CD4-positive, alpha-beta T cell treated with Interleukin-15 for 4 hours (primary cell): ENCODE results near the gene MCM7.
A peak's percentile ranks its signal among the peaks of the same experiment; 100 is the strongest.

Experiments
- DNase-seq: peaks from one replicate; pipeline ENCODE4 v3.0.0-alpha.2; 2020; ENCODE audit warnings: low spot score

The MCM7 gene

GRCh38 chr7:100122568-100122967 lies 21.4 kb upstream of the MCM7 start:
- DNase-seq: no peak

- no peak for DNase-seq
Measured at GRCh38 chr7:100122067-100122466, 20.9 kb upstream of the MCM7 start.

DNA sequence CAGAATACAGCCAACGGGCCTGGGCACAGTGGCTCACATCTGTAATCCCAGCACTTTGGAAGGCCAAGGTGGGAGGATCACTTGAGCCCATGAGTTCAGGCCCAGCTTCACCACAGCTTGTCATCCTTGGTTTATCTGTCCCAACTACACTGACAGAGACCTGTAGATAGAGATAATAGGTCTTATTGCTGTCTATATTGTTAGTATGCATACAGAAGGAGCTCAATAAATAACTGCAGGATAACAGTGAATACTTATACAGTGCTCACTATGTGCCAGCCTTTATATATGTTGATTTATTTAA lies 19.5 kb upstream of the MCM7 start:
- no peak for DNase-seq

GRCh38 chr7:100119970-100120732 lies 19.0 kb upstream of the MCM7 start:
- DNase-seq: peak; percentile 79

DNA sequence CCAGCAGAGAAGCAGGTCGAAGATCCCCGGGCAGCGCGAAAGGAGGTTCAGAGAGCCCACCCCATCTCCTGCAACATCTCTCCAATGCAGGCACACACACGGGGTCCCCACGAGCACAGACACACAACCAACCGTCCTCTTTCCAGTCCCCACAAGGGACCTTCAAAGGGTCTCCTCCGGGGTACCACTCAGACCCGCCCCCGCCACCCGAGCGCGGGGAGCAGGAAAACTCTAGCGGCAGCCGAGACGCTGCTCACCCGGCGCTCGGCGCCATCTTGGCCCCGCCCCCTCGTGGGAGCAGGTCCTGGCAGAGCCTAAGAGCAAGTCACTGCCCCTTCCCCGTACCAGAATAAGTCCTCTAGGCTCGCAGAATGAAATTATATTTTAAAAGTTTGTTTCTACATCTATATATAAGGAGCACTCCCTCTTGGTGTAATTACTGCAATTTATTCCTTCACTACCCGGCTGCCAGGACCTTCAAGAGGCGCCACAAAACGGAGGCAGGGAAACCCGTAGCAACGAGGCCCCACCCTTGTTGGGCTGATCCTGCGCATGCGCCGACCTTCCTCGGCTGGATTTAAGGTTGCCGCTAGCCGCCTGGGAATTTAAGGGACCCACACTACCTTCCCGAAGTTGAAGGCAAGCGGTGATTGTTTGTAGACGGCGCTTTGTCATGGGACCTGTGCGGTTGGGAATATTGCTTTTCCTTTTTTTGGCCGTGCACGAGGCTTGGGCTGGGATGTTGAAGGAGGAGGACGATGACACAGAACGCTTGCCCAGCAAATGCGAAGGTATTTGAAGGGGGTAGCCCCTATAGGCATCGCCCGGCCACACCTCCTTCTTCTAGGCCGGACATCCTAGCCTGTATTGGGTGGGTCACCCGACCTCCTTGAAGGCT lies 18.1 kb upstream of the MCM7 start, which contains the start of the genes CNPY4 and TAF6:
TSS of gene CNPY4 (plus strand) at position 563 of the 898 bp plus-strand sequence. CDS start at position 674, 111 bp downstream.
TSS of gene TAF6 (minus strand) at position 287 of the 898 bp plus-strand sequence. CDS start 5,149 bp downstream, outside the sequence.
- DNase-seq: peak; percentile 97

DNA sequence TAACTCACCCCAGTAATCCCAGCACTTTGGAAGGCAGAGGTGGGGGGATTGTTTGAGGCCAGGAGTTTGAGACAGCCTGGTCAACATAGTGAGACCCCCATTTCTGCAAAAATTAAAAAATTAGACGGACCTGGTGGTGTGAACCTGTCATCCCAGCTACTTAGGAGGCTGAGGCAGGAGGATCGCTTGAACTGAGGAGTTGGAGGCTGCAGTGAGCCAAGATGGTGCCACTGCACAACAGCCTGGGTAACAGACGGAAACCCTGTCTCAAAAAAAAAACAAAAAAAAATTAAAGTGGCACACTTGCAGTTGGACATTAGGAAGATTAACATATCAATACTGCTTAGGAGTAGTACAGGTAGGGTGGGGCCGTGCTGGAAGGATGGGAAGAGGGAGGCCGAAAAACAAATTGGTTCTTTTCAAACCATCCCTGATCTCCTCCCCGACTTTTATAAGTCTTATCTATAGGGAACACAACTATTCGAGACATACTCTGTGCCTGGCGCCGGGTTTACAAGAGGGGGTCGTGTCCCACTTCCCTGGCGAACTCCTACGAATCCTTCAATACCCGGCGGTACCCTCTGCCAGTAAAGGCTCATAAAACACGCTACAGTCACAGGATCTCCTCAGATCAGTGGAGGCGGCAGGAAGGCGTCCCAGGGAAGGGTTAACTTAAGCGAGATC lies 17.3 kb upstream of the MCM7 start:
- no peak for DNase-seq

DNA sequence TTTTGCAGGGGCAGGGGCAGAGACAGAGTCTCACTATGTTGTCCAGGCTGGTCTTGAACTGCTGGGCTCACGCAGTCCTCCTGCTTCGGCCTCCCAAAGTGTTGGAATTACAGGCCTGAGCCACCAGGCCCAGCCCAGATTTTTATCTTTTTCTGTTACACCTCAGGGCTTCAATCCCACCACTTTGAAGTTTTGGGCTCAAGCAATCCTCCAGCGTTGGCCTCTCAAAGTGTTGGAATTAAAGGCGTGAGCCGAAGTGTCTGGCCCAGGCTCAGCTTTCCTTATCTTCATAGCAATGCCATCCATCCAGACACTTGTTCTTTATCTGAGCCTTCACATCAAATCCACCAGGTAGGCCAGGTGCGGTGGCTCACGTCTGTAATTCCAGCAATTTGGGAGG lies 13.8 kb upstream of the MCM7 start:
- DNase-seq: no peak

- no peak for DNase-seq
Measured at GRCh38 chr7:100111914-100112313, 10.7 kb upstream of the MCM7 start.

- DNase-seq: no peak
Measured at GRCh38 chr7:100111156-100111555, 10.0 kb upstream of the MCM7 start.

GRCh38 chr7:100109521-100110163 lies 8.4 kb upstream of the MCM7 start:
- DNase-seq: no peak

- no peak for DNase-seq
Measured at GRCh38 chr7:100107890-100108289, 6.7 kb upstream of the MCM7 start.

GRCh38 chr7:100107125-100107737 lies 6.0 kb upstream of the MCM7 start:
- DNase-seq: no peak

- no peak for DNase-seq
Measured at GRCh38 chr7:100106633-100107032, 5.4 kb upstream of the MCM7 start.

DNA sequence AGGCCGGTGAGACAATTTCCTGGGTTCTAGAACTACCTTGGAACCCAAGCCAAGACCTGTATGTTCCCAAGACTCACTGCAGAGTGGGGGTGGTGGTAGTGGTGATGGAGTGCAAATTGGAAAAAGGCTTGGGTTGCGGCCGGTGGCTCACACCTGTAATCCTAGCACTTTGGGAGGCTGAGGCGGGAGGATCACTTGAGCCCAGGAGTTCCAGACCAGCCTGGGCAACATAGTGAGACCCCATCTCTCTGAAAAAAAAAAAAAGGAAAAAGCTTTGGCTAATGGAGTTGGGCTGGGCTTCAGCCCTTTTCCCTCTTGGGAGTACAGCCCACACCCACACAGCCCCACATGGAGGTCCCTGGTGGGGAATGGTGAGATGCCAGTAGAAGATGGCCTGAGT lies 4.3 kb upstream of the MCM7 start:
- DNase-seq: no peak

GRCh38 chr7:100102950-100103840 lies 2.0 kb upstream of the MCM7 start:
- no peak for DNase-seq

DNA sequence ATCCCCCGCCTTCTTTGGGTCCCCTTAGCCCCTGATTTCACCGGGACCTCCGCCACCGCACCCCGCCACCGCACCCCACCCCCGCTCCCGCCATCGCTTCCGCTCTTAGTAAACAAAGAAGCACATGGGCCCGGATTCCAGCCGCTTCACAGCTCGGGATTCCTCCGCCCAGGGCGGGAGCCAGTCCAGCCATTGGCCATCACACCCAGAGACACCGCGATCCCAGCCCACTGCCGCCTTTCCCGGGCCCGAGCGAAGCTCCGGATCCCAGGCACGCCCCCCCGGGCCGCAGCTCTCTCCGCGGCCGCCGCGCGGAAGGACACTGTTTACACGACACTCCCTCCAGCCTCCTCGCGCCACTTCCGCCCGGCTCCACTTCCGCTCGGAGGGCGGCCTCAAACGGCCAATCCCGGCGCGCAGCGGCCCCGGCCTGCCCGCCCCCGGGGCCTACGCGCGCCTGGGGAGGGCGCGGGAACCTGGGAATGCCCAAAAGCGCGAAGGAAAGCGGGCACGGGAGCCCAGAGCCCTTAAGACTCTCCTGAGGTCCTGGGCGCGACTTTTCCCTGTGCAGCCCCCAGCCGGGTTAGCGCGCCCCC lies 679 bp downstream of the MCM7 start:
- DNase-seq: peak; percentile 84

DNA sequence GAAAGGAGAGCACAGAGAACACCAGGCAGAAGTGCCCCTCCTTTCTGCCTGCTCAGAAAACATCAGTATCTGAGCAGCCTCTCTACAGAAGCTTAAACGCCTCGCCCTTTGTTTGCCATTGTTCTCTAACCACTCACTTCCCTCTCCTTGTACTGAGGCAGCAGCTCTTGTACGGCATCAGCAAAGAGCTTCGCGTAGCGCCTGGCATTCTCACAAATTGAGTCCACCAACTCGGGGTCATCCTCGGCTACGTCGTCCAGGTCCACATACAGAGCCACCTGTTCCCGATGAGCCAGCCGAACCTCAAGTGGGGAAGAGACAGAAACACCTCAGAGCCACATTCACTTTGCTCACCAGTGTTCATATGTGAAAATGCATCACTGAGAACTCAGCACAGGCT lies 1.7 kb downstream of the MCM7 start:
- no peak for DNase-seq

DNA sequence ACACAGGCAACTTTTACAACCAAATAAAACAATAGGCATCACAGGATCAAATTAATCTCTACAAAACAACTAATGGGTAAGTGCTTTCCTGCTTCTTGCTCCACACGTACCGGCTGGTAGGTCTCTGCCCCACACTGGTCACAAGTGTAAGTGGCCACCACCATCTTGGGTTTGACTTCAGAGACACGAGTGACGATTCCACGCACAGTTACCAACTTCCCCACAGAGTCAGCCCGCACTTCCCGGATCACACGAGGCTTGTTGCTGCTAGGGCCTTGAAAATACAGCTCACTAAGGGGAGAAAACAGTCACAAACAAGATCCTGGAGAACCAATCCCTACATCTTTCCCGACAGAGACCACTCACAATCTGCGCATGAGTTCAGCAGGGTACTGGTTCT lies 2.3 kb downstream of the MCM7 start:
- no peak for DNase-seq

DNA sequence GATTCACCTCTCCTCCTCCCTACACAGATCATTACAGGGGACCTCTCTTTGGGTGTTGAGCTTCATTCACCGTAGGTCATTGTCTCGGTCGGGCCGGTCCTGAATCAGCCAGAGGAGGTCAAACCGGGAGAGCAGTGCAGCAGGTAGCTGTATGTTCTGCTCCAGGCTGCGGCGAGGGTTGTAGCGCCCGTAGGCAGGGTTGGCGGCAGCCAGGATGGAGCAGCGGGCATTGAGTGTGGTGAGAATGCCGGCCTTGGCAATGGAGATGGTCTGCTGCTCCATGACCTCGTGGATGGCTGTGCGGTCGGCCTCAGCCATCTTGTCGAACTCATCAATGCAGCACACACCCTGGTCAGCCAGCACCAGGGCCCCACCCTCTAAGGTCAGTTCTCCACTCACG lies 5.5 kb downstream of the MCM7 start:
- DNase-seq: no peak

DNA sequence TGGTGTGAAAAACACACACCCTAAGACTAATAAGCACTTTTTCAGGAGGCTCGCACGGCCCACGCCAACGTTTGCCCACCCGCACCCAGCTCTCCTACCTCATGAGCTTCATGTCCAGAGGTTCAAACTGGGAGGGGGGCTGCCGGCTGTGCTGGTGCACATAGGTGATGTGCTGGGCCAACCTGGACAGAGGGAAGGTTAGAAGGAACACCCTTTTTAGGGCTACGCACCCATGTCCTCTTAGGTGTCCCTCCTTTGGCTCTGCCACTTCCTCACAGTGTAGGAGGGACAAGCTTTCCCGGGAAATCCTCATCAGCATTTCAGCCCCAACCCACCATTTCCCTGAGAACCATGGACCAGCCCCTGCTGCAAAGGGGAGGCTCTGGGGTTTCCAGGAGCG lies 5.9 kb downstream of the MCM7 start:
- DNase-seq: no peak
